Stromal cell of bone marrow (primary cell): ENCODE measurements around the gene SLC41A1.
"Not testable (repeated sequence)": the region's sequence is repeated elsewhere in the genome, so short reads cannot be mapped to it uniquely, and the experiment has no call there.

Experiments
- DNase-seq: peaks from one replicate; pipeline ENCODE4 v3.0.0-alpha.2; 2012; ENCODE audit warnings: low read depth

SLC41A1 gene

GRCh38 chr1:205812878-205813754 lies at the start of gene SLC41A1:
TSS of gene SLC41A1 (minus strand) at chr1:205813198. CDS start at chr1:205810441, 2,757 bp downstream.
- DNase-seq: peak; percentile 83

- no peak for DNase-seq
Observed at GRCh38 chr1:205861540-205861939, 48.5 kb upstream of the SLC41A1 start.

- no peak for DNase-seq
Observed at GRCh38 chr1:205858141-205858961, 45.4 kb upstream of the SLC41A1 start.

- not testable (repeated sequence) for DNase-seq
Observed at GRCh38 chr1:205857501-205857900, 44.5 kb upstream of the SLC41A1 start.

GRCh38 chr1:205856433-205856832 lies 43.4 kb upstream of the SLC41A1 start:
- DNase-seq: no peak

GRCh38 chr1:205852969-205853368 lies 40.0 kb upstream of the SLC41A1 start:
- DNase-seq: no peak

GRCh38 chr1:205851993-205852392 lies 39.0 kb upstream of the SLC41A1 start:
- DNase-seq: no peak

- peak; percentile 72 for DNase-seq
Observed at GRCh38 chr1:205849619-205850355, 36.8 kb upstream of the SLC41A1 start, which contains the start of gene PM20D1. TSS of gene PM20D1 (minus strand) at chr1:205850132. CDS start at chr1:205850072, 60 bp downstream.

- DNase-seq: no peak
Observed at GRCh38 chr1:205843036-205843859, 30.2 kb upstream of the SLC41A1 start.

- DNase-seq: no peak
Observed at GRCh38 chr1:205842229-205842628, 29.2 kb upstream of the SLC41A1 start.

GRCh38 chr1:205840146-205840923 lies 27.3 kb upstream of the SLC41A1 start:
- no peak for DNase-seq

GRCh38 chr1:205837382-205837970 lies 24.5 kb upstream of the SLC41A1 start:
- no peak for DNase-seq

- no peak for DNase-seq
Observed at GRCh38 chr1:205834751-205835150, 21.8 kb upstream of the SLC41A1 start.

- no peak for DNase-seq
Observed at GRCh38 chr1:205832326-205832751, 19.3 kb upstream of the SLC41A1 start.

GRCh38 chr1:205827623-205828022 lies 14.6 kb upstream of the SLC41A1 start:
- DNase-seq: no peak

- DNase-seq: no peak
Observed at GRCh38 chr1:205826995-205827394, 14.0 kb upstream of the SLC41A1 start.

- DNase-seq: no peak
Observed at GRCh38 chr1:205826016-205826806, 13.2 kb upstream of the SLC41A1 start.

- no peak for DNase-seq
Observed at GRCh38 chr1:205824180-205824579, 11.2 kb upstream of the SLC41A1 start.

- not testable (repeated sequence) for DNase-seq
Observed at GRCh38 chr1:205823260-205823659, 10.3 kb upstream of the SLC41A1 start.
